Body of pancreas (tissue), 4 donors: ENCODE results near the gene CCDC63.

Experiments
- POLR2A ChIP-seq, 3 donors: fragments of 450-650 bp; IDR thresholded peaks; one replicate each; pipeline ENCODE4 v1.6.1; 2016; ENCODE audit warnings: antibody characterized with exemption in 3 of 3, mild to moderate bottlenecking in 2 of 3
- TF ChIP-seq, protein P1 (sequence below), 7 experiments: fragments of 450-650 bp in 4 of 7; fragments of 200-600 bp in 3 of 7; sonication (generic) in 3 of 7; IDR thresholded peaks; one replicate each; pipeline ENCODE4 v1.5.1; 2016 to 2019; ENCODE audit warnings: antibody characterized with exemption in 7 of 7

- TF ChIP-seq, protein P1, sequence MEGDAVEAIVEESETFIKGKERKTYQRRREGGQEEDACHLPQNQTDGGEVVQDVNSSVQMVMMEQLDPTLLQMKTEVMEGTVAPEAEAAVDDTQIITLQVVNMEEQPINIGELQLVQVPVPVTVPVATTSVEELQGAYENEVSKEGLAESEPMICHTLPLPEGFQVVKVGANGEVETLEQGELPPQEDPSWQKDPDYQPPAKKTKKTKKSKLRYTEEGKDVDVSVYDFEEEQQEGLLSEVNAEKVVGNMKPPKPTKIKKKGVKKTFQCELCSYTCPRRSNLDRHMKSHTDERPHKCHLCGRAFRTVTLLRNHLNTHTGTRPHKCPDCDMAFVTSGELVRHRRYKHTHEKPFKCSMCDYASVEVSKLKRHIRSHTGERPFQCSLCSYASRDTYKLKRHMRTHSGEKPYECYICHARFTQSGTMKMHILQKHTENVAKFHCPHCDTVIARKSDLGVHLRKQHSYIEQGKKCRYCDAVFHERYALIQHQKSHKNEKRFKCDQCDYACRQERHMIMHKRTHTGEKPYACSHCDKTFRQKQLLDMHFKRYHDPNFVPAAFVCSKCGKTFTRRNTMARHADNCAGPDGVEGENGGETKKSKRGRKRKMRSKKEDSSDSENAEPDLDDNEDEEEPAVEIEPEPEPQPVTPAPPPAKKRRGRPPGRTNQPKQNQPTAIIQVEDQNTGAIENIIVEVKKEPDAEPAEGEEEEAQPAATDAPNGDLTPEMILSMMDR (IDR thresholded peaks at IDR 0.05): no peak
- TF ChIP-seq POLR2A (IDR thresholded peaks at IDR 0.05): no peak
These were observed 14.1 kb downstream of the CCDC63 start for GRCh38 chr12:110860833-110861296.
